Measurements from ENCODE around the gene UMODL1.

DNA sequence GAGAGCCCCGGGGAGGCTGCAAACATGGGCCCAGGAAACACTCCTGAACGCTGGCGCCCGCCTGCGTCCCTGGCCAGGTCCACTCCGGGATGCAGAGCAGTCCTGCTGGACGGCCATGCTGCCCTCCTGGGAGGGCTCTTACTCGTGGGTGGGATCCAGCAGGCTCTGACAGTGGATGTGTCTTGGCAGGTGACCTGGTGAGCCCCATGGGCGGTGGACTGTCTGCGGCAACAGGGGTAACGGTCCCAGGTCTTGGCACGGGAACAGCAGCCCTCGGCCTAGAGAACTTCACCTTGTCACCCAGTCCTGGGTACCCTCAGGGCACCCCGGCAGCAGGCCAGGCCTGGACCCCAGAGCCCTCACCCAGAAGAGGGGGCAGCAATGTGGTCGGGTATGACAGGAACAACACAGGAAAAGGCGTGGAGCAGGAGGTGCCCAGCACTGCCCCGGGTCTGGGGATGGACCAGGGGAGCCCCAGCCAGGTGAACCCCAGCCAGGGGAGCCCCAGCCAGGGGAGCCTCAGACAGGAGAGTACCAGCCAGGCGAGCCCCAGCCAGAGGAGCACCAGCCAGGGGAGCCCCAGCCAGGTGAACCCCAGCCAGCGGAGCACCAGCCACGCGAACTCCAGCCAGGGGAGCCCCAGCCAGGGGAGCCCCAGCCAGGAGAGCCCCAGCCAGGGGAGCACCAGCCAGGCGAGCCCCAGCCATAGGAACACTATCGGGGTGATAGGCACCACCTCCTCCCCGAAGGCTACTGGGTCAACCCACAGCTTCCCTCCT lies 39.8 kb downstream of the UMODL1 start:
- TF ChIP-seq, protein P1, sequence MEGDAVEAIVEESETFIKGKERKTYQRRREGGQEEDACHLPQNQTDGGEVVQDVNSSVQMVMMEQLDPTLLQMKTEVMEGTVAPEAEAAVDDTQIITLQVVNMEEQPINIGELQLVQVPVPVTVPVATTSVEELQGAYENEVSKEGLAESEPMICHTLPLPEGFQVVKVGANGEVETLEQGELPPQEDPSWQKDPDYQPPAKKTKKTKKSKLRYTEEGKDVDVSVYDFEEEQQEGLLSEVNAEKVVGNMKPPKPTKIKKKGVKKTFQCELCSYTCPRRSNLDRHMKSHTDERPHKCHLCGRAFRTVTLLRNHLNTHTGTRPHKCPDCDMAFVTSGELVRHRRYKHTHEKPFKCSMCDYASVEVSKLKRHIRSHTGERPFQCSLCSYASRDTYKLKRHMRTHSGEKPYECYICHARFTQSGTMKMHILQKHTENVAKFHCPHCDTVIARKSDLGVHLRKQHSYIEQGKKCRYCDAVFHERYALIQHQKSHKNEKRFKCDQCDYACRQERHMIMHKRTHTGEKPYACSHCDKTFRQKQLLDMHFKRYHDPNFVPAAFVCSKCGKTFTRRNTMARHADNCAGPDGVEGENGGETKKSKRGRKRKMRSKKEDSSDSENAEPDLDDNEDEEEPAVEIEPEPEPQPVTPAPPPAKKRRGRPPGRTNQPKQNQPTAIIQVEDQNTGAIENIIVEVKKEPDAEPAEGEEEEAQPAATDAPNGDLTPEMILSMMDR (conservative IDR thresholded peaks at IDR 0.05): no peak
- no peak for TF ChIP-seq EZH2 (IDR thresholded peaks at IDR 0.05; ENCODE audit: low read depth)
